ENCODE measurements around the gene NUP214. TPM values are rescaled to one million over a fixed set of nuclear protein-coding genes. Genes with fewer than 3 reads are reported as not detected.

The NUP214 gene
- total RNA-seq, 1 donor from 2014 or later: 30.5 TPM

- TF ChIP-seq CTCF (IDR thresholded peaks at IDR 0.05; ENCODE audit: insufficient read depth, low read length, poor library complexity, severe bottlenecking): no peak
- no peak for DNase-seq (ENCODE audit: low read depth)
Measured at GRCh38 chr9:131258186-131258585, 132.8 kb downstream of the NUP214 start.

GRCh38 chr9:131258698-131259431 lies 133.5 kb downstream of the NUP214 start:
- no peak for DNase-seq (ENCODE audit: low read depth)
- no peaks in the 10 kb centered on the region for H3K36me3 ChIP-seq (ENCODE audit: control insufficient read depth, insufficient read depth, low read length)
- peaks cover 2% of the 10 kb centered on the region for H3K27me3 ChIP-seq (ENCODE audit: control insufficient read depth, insufficient read depth, low read length)
- TF ChIP-seq CTCF (IDR thresholded peaks at IDR 0.05; ENCODE audit: insufficient read depth, low read length, poor library complexity, severe bottlenecking): no peak
- H3K4me3 ChIP-seq (ENCODE audit: low read depth, low read length): no peak overlapping the region

More at GRCh38 chr9:131258186-131258585, 132.8 kb downstream of the NUP214 start:
- Histone ChIP-seq H3K27me3 (ENCODE audit: control insufficient read depth, insufficient read depth, low read length) (peaks cover 2% of the 10 kb centered on the region), H3K4me3 (ENCODE audit: low read depth, low read length) (no peak overlapping the region), H3K36me3 (ENCODE audit: control insufficient read depth, insufficient read depth, low read length) (no peaks in the 10 kb centered on the region)

DNA sequence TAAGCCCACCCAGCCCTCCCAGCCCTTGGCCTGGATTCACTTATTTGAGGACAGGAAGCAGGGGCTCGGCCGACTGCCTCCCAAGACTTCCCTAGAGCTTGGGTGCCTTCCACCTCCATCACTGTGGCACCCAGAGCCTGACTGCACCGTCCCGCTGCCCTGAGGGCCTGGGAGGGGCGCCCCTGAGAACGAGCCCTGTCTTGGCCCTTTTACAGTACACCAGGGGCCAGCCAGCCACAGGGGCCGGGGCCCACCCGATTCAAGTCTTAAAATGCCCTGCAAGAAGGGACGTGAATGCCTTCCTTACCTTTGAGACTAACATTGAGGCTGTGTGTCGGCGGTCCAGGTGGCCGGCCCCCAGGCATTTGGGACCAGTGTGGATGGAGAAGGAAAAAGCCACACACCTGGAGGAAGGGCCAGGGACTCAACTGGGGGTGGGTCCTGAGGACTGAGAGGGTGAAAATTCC lies 134.1 kb downstream of the NUP214 start:
- Histone ChIP-seq H3K36me3 (ENCODE audit: control insufficient read depth, insufficient read depth, low read length) (no peaks in the 10 kb centered on the region), H3K4me3 (ENCODE audit: low read depth, low read length) (no peak overlapping the region), H3K27me3 (ENCODE audit: control insufficient read depth, insufficient read depth, low read length) (peaks cover 2% of the 10 kb centered on the region)
- no peak for TF ChIP-seq CTCF (IDR thresholded peaks at IDR 0.05; ENCODE audit: insufficient read depth, low read length, poor library complexity, severe bottlenecking)
- DNase-seq (ENCODE audit: low read depth): no peak

DNA sequence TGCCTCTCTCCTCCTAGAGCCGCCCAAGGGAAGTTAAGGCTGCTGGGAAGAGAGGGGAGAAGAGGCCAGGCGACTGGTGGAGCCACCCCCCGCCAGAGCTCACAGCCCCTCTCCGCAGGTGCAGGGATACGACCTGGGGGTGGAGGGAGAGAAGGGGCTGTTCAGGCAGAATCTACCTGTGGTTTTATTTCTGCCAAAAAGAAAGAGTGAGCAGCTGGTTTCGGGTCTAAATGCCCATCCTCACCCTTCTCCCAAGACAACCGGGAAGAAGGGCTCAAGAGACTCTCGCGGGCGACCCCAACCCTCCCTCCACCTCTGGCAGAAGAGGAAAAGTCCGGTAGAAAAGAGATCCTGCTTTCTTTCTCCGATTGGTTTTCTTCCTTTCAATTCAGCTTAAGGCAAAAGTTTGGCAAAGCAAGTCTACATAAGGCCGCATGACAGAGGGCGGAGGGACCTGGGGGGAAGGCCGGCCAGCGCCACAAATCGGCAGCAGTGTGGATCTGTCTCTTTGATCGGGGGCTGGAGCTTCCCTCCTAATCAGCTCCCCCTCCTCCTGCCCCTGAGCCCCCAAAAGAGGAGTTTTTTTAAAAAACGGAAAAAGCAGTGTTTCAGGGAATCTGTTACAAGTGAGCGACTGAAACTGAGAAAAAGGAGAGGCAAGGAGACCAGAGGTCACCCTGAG lies 134.7 kb downstream of the NUP214 start:
- Histone ChIP-seq H3K27me3 (ENCODE audit: control insufficient read depth, insufficient read depth, low read length) (peaks cover 2% of the 10 kb centered on the region), H3K36me3 (ENCODE audit: control insufficient read depth, insufficient read depth, low read length) (no peaks in the 10 kb centered on the region), H3K4me3 (ENCODE audit: low read depth, low read length) (no peak overlapping the region)
- no peak for TF ChIP-seq CTCF (IDR thresholded peaks at IDR 0.05; ENCODE audit: insufficient read depth, low read length, poor library complexity, severe bottlenecking)
- no peak for DNase-seq (ENCODE audit: low read depth)

DNA sequence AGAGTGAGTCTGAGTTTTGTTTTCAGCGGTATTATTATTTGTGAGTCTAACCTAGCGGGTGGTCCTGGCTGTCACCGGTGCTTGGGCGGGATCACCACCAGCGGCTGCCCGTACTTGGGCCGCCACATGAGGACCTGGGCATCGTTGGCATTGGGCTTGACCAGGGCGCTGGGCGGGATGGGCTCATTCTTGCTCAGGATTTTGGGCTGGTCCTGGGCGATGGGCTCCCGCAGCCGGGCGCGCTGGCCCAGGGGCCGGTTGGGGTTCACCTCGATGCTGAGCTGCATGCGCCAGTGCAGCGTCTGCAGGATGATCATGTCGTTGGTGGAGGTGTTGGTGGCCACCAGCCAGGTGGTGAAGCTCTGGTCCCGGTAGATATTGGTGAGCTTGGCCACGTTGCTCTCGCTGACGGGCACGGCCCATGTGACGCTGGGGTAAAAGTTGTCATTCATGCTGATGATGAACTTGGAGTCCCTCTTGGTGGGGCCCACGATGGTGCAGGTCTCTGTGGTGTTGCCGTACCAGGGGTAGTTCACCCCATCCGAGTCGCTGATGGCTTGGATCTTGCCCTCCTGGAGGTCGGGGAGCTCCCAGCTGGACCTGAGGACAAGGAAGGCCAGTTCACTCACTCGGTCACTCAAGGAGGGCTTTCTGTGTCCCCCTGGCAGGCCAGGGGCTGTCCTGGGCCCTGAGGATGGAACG lies 135.5 kb downstream of the NUP214 start:
- Histone ChIP-seq H3K4me3 (ENCODE audit: low read depth, low read length) (no peak overlapping the region), H3K36me3 (ENCODE audit: control insufficient read depth, insufficient read depth, low read length) (no peaks in the 10 kb centered on the region), H3K27me3 (ENCODE audit: control insufficient read depth, insufficient read depth, low read length) (peaks cover 2% of the 10 kb centered on the region)
- no peak for TF ChIP-seq CTCF (IDR thresholded peaks at IDR 0.05; ENCODE audit: insufficient read depth, low read length, poor library complexity, severe bottlenecking)
- no peak for DNase-seq (ENCODE audit: low read depth)

All from kidney epithelial cell (primary cell).